Natural killer cell treated with Interleukin-12 subunit alpha and Interleukin-12 subunit beta and Interleukin-15 and Interleukin-18, amount 100 ng/mL, for 72 hours (primary cell): ENCODE measurements around the gene OPA3. TPM values are rescaled to one million over a fixed set of nuclear protein-coding genes. Genes with fewer than 3 reads are reported as not detected.

Source experiments
- ATAC-seq, 2 donors: fragments of 150-1000 bp; cut with Tn5 transposase in 1 of 2; sonication (Bioruptor Pico), chemical (Tn5 transposase) in 1 of 2; 2 replicates each; pipeline ENCODE4 v1.10.0; 2021
- DNase-seq: peaks from one replicate; pipeline ENCODE4 v3.0.0; 2022; ENCODE audit warnings: low spot score
- H3K27ac Mint-ChIP-seq, 2 donors: 1 replicate in 1 of 2; 2 replicates in 1 of 2; pipeline ENCODE4 v1.8.0; 2022; ENCODE audit warnings: mixed read lengths in 2 of 2, mild to moderate bottlenecking in 1 of 2, moderate library complexity in 1 of 2
- H3K27me3 Mint-ChIP-seq, 2 donors: 1 replicate in 1 of 2; 2 replicates in 1 of 2; pipeline ENCODE4 v1.8.0; 2022; ENCODE audit warnings: mixed read lengths in 2 of 2
- H3K36me3 Mint-ChIP-seq: one replicate; pipeline ENCODE4 v1.8.0; 2022; ENCODE audit warnings: mixed read lengths
- H3K4me1 Mint-ChIP-seq, 2 donors: 1 replicate in 1 of 2; 2 replicates in 1 of 2; pipeline ENCODE4 v1.8.0; 2022; ENCODE audit warnings: low read depth in 2 of 2, mixed read lengths in 2 of 2, mild to moderate bottlenecking in 1 of 2
- H3K4me3 Mint-ChIP-seq: one replicate; pipeline ENCODE4 v1.8.0; 2022; ENCODE audit warnings: mixed read lengths
- H3K9me3 Mint-ChIP-seq: 2 replicates; pipeline ENCODE4 v1.8.0; 2022; ENCODE audit warnings: mixed read lengths
- total RNA-seq, 2 donors: library from RNA; stranded (reverse); gene quantifications; one replicate each; pipeline ENCODE4 v1.2.3, GENCODE V29; 2022

OPA3 gene
- total RNA-seq, 2 donors from 2014 or later: 17.0 to 17.5 TPM

DNA sequence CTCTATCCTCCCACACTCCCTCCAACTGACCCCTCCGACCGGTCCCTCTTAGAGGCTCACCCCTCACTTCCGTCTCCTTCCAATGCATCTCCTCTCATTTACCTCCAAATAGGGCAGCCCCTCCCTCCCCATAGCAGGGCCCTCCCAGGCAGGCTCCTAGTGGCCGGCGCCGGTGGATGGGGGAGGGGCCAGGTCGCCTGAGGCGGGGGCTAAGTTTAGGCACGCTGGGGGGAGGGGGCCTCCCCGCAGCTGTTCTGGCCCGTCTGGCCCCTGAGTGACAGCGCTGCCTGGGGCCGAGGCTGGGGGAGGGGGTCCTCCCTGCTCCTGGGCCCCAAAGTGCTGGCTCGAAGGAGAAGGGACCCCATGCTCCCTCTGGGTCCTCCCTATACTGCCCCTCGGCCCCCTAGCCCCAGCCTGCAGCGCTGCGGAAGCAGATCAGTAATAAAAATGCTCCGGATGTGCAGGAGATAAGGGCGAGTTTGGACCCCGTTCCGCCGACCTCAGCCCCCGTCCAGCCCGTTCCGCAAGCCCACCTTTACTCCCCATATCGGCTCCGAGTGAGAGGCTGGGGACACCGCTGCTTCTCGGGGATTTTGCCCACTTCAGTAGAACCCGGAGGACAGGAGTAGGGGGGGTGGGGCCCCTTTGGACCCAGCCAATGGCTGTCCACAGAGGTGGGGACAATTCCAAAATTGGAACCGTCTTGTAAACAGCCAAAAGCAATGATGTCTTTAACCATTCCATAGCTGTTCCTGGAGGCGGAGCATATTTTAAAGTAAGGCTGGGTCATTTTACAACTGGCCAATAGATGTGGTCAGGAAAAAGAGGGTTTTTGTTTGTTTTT is 91.8 kb downstream of the OPA3 start:
- H3K4me3 Mint-ChIP-seq: peak overlapping the region; percentile 52
- H3K27ac Mint-ChIP-seq: no peak overlapping the region

GRCh38 chr19:45492137-45492626 is 92.4 kb downstream of the OPA3 start:
- H3K4me3 Mint-ChIP-seq: no peak overlapping the region
- peaks cover 20% of the 10 kb centered on the region in 2 donors for H3K4me1 Mint-ChIP-seq
- H3K27ac Mint-ChIP-seq: peak overlapping the region in 1 of 2 donors; percentile 40
- DNase-seq (no peak), ATAC-seq (no peak)
- no peaks in the 10 kb centered on the region for H3K36me3 Mint-ChIP-seq
- H3K27me3 Mint-ChIP-seq: peaks cover 11 to 12% of the 10 kb centered on the region in 2 donors
- H3K9me3 Mint-ChIP-seq: no peaks in the 10 kb centered on the region

More for the DNA sequence above, 91.8 kb downstream of the OPA3 start:
- no peak for ATAC-seq
- Mint-ChIP-seq H3K4me1 (peaks cover 23 to 25% of the 10 kb centered on the region in 2 donors), H3K9me3 (no peaks in the 10 kb centered on the region), H3K36me3 (no peaks in the 10 kb centered on the region), H3K27me3 (peaks cover 11 to 12% of the 10 kb centered on the region in 2 donors)
- DNase-seq: no peak

- no peak for ATAC-seq
- H3K27me3 Mint-ChIP-seq: peaks cover 0 to 5% of the 10 kb centered on the region in 2 donors
- no peaks in the 10 kb centered on the region for H3K36me3 Mint-ChIP-seq
- no peak overlapping the region for H3K27ac Mint-ChIP-seq
- no peak for DNase-seq
- no peak overlapping the region for H3K4me3 Mint-ChIP-seq
- H3K9me3 Mint-ChIP-seq: no peaks in the 10 kb centered on the region
- peaks cover 14 to 16% of the 10 kb centered on the region in 2 donors for H3K4me1 Mint-ChIP-seq
These were observed 95.3 kb downstream of the OPA3 start for GRCh38 chr19:45489216-45489855.

GRCh38 chr19:45488708-45489107 is 95.9 kb downstream of the OPA3 start:
- no peaks in the 10 kb centered on the region for H3K9me3 Mint-ChIP-seq
- peaks cover 0 to 5% of the 10 kb centered on the region in 2 donors for H3K27me3 Mint-ChIP-seq
- H3K4me1 Mint-ChIP-seq: peaks cover 16 to 19% of the 10 kb centered on the region in 2 donors
- no peak overlapping the region for H3K4me3 Mint-ChIP-seq
- no peak for ATAC-seq
- no peaks in the 10 kb centered on the region for H3K36me3 Mint-ChIP-seq
- no peak for DNase-seq
- no peak overlapping the region for H3K27ac Mint-ChIP-seq

- ATAC-seq (peak; percentile 100), DNase-seq (peak; percentile 98)
- H3K36me3 Mint-ChIP-seq: no peaks in the 10 kb centered on the region
- H3K27ac Mint-ChIP-seq: peak overlapping the region; percentile 59 to 85
- H3K4me1 Mint-ChIP-seq: peaks cover 11 to 13% of the 10 kb centered on the region in 2 donors
- peak overlapping the region; percentile 87 for H3K4me3 Mint-ChIP-seq
- no peaks in the 10 kb centered on the region for H3K9me3 Mint-ChIP-seq
- H3K27me3 Mint-ChIP-seq: no peaks in the 10 kb centered on the region
These were observed 99.1 kb downstream of the OPA3 start for GRCh38 chr19:45485305-45486077.

DNA sequence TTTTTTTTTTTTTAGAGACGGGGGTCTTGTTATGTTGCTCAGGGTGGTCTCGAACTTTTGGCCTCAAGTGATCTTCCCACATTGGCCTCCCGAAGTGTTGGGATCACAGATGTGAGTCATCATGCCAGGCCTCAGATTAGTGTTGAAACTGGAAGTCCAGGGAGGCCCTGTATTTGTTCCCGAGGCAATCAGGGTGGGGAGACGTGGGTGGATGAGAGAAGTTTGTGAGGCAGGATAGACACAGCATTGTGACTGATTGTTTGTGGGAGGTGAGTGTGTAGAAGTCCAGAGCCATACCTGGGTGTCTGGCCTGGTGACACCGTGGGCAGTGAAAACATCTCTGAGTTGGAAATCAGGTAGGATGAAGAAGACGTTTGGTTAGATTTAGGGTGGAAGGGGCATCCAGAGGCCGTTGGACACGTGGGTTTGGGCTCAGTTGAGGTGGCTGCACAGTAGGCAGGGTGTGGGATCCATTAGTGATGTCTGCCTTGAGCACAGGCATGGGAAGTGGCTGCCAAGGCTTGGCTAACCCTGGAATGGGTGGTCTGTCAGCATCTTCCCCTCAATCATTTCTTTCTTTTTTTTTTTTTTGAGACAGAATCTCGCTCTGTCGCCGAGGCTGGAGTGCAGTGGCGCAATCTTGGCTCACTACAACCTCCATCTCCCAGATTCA is 100.2 kb downstream of the OPA3 start:
- ATAC-seq: no peak
- H3K36me3 Mint-ChIP-seq: no peaks in the 10 kb centered on the region
- DNase-seq: no peak
- peak overlapping the region; percentile 44 to 59 for H3K27ac Mint-ChIP-seq
- no peaks in the 10 kb centered on the region for H3K9me3 Mint-ChIP-seq
- no peaks in the 10 kb centered on the region for H3K27me3 Mint-ChIP-seq
- H3K4me3 Mint-ChIP-seq: peak overlapping the region; percentile 54
- H3K4me1 Mint-ChIP-seq: peaks cover 17 to 18% of the 10 kb centered on the region in 2 donors

DNA sequence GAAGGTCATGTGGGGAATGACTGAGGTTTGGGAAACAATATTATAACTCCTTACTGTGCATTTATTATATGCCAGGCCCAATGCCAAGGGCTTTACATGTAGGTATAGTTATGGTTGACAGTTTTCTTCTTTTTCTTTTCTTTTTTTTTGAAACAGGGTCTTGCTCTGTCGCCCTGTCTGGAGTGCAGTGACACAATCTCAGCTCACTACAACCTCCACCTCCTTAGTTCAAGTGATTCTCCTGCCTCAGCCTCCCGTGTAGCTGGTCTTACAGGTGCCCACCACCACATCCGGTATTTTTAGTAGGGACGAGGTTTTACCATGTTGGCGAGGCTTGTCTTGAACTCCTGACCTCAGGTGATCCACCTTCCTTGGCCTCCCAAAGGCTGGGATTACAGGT is 101.6 kb downstream of the OPA3 start:
- no peaks in the 10 kb centered on the region for H3K27me3 Mint-ChIP-seq
- peaks cover 25 to 29% of the 10 kb centered on the region in 2 donors for H3K4me1 Mint-ChIP-seq
- DNase-seq: no peak
- H3K27ac Mint-ChIP-seq: peak overlapping the region in 1 of 2 donors; percentile 44
- H3K36me3 Mint-ChIP-seq: no peaks in the 10 kb centered on the region
- H3K9me3 Mint-ChIP-seq: no peaks in the 10 kb centered on the region
- no peak overlapping the region for H3K4me3 Mint-ChIP-seq
- ATAC-seq: no peak

GRCh38 chr19:45478454-45479238 is 106.0 kb downstream of the OPA3 start:
- Mint-ChIP-seq H3K4me3 (peak overlapping the region; percentile 84), H3K4me1 (peaks cover 40 to 48% of the 10 kb centered on the region in 2 donors), H3K27ac (peak overlapping the region; percentile 79 to 87), H3K36me3 (peaks cover 5% of the 10 kb centered on the region), H3K27me3 (no peaks in the 10 kb centered on the region), H3K9me3 (no peaks in the 10 kb centered on the region)
- DNase-seq: peak; percentile 89
- ATAC-seq: peak; percentile 89 to 91

GRCh38 chr19:45477713-45478453 is 106.7 kb downstream of the OPA3 start:
- peaks cover 41 to 49% of the 10 kb centered on the region in 2 donors for H3K4me1 Mint-ChIP-seq
- H3K27me3 Mint-ChIP-seq: peaks cover under 1 to 2% of the 10 kb centered on the region in 2 donors
- DNase-seq: no peak
- peaks cover 5% of the 10 kb centered on the region for H3K36me3 Mint-ChIP-seq
- no peaks in the 10 kb centered on the region for H3K9me3 Mint-ChIP-seq
- ATAC-seq: peak; percentile 21 to 26
- H3K27ac Mint-ChIP-seq: peak overlapping the region; percentile 79 to 87
- H3K4me3 Mint-ChIP-seq: peak overlapping the region; percentile 84
